SK-N-MC (cell line): ENCODE data around the gene ACO2.
"Not testable (repeated sequence)": the region's sequence is repeated elsewhere in the genome, so short reads cannot be mapped to it uniquely, and the experiment has no call there.

ENCODE experiments used
- DNase-seq: peaks from one replicate; pipeline ENCODE4 v3.0.0-alpha.2; 2011; ENCODE audit warnings: low read depth, low spot score
- H3K27ac ChIP-seq: fragments of 200-600 bp; sonication (generic); 2 replicates; pipeline ENCODE4 v1.5.1; 2016; ENCODE audit warnings: mixed run types
- H3K36me3 ChIP-seq: fragments of 200-600 bp; sonication (generic); 2 replicates; pipeline ENCODE4 v1.6.1; 2017; ENCODE audit warnings: antibody characterized with exemption, low read length, mixed read lengths; ENCODE audit not compliant: insufficient read depth
- H3K4me3 ChIP-seq: fragments of 200-600 bp; sonication (generic); 2 replicates; pipeline ENCODE4 v1.5.1; 2016
- H3K9ac ChIP-seq: fragments of 200-600 bp; sonication (generic); 2 replicates; pipeline ENCODE4 v1.8.0; 2017; ENCODE audit warnings: mixed run types, mixed read lengths; ENCODE audit not compliant: insufficient read length
- H3K9me3 ChIP-seq: fragments of 200-600 bp; sonication (generic); 2 replicates; pipeline ENCODE4 v1.6.1; 2017; ENCODE audit warnings: low read depth, mild to moderate bottlenecking, antibody characterized with exemption, low read length, moderate library complexity, mixed read lengths
- EZH2 ChIP-seq: fragments of 200-600 bp; sonication (generic); IDR thresholded peaks from one replicate; pipeline ENCODE4 v1.6.1; 2017; ENCODE audit warnings: antibody characterized with exemption
- FOXP2 ChIP-seq: optimal IDR thresholded peaks from 2 replicates; pipeline ENCODE3; 2011; ENCODE audit warnings: mild to moderate bottlenecking, moderate library complexity; ENCODE audit not compliant: insufficient read depth; ENCODE audit errors: extremely low read length, control extremely low read depth
- POLR2AphosphoS5 ChIP-seq: IDR thresholded peaks from 2 replicates; pipeline ENCODE4 v1.6.1; 2012; ENCODE audit warnings: mild to moderate bottlenecking, low read depth, low read length, borderline replicate concordance

ACO2 gene

DNA sequence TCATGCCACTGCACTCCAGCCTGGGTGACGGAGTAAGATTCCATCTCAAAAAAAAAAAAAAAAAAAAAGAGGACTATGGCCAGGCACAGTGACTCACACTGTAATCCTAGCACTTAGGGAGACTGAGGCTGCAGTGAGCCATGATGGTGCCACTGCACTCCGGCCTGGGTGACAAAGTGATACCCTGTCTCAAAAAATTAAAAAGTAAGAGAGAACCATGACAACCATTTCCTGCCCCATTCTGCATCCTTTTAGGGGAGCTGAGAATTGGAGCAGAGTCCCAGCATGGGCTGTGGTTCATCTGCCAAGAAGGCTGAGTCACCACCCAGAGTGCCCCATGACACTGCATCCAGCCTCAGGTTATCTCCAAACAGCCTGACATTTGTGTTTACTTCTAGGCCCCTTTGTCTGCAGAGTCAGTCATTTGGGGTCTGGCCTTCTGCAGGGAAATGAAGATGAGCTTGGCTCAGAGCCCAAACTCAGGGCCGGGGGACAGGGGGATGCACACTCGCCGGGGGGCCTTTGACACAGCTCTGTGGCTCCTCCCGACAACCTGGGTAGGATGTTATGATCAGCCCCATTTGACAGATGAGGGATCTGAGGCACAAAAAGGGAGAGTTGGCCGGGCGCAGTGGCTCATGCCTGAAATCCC, 96.6 kb downstream of the ACO2 start:
- Histone ChIP-seq H3K36me3 (no peaks in the 10 kb centered on the region), H3K4me3 (no peak overlapping the region), H3K27ac (no peak overlapping the region), H3K9ac (no peak overlapping the region), H3K9me3 (no peaks in the 10 kb centered on the region)
- TF ChIP-seq EZH2 (no peak), FOXP2 (no peak), POLR2AphosphoS5 (no peak)
- DNase-seq = no peak

DNA sequence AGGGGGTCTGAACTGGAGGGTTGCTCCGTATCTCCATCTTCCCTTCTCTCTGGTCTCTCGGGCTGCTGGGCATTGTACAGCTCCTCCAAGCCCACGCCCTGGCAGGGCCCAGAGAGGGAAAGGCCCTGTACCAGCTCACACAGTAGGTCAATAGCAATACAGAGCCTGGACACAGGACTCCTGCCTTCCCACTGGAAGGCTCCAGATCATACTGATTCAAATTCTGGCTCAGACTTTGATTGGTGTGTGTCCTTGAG, 98.5 kb downstream of the ACO2 start:
- Histone ChIP-seq H3K36me3 (no peaks in the 10 kb centered on the region), H3K9ac (no peak overlapping the region), H3K27ac (no peak overlapping the region), H3K4me3 (no peak overlapping the region), H3K9me3 (no peaks in the 10 kb centered on the region)
- TF ChIP-seq EZH2 (no peak), FOXP2 (no peak), POLR2AphosphoS5 (no peak)
- DNase-seq = no peak

DNA sequence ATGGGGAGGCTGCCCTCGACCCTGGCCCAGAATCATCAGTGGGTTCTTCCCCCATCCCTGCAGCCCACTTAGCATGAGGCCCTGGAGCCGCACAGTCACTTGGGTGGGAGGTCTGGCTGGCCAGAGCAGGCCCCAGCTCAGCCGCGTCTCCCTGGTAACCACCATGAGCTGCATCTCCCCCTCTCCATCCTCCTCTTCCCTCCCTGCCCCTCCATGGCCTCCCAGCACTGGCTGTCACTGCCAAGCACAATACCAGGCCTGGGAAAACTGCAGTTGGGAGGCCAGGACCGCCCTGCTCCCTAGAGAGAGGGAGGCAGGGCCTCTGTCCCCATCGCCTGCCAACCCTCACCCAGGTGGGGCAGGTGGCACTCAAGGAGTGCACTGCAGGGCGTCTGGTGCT, 99.9 kb downstream of the ACO2 start:
- no peak overlapping the region for H3K4me3 ChIP-seq
- no peak overlapping the region for H3K9ac ChIP-seq
- no peak overlapping the region for H3K27ac ChIP-seq
- TF ChIP-seq EZH2 (no peak), POLR2AphosphoS5 (no peak), FOXP2 (no peak)
- H3K9me3 ChIP-seq = no peaks in the 10 kb centered on the region
- DNase-seq = no peak
- no peaks in the 10 kb centered on the region for H3K36me3 ChIP-seq

DNA sequence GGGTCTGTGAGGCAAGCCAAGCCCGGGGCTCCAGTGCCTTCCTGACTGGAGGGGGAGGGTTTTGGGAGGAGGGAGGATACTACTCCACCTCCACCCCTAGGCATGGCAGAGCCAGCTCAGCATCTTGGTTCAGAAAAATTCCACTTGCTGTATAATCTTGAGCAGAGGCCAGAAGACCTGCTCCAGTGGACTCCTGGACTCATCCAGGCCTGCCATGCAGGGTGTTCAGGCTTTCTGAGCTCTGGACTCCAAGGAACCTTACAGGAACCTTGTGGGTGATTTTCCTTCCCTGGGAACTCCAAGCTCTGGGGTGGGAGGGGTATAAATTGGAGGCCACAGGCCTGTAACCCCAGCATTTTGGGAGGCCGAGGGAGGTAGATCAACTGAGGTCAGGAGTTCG, 101.3 kb downstream of the ACO2 start:
- no peak overlapping the region for H3K4me3 ChIP-seq
- H3K9ac ChIP-seq = no peak overlapping the region
- DNase-seq = no peak
- no peak overlapping the region for H3K27ac ChIP-seq
- TF ChIP-seq POLR2AphosphoS5 (no peak), EZH2 (no peak), FOXP2 (no peak)
- H3K36me3 ChIP-seq = no peaks in the 10 kb centered on the region
- no peaks in the 10 kb centered on the region for H3K9me3 ChIP-seq

DNA sequence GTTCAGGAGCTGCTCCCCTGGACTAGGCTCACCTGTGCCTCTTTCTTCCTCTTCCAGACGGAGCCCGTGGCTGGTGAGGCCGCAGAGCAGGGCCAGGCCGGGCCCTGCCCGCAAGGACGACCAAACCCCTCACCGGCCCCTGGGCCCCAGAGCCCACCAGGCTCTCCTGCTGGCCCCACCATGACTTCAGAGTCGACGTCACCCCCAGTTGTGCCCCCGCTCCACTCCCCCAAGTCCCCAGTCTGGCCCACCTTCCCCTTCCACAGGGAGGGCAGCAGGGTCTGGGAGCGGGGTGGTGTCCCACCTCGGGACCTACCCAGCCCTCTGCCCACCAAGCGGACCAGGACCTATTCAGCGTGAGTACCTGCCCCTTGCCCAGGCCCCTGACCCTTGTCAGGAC, 102.9 kb downstream of the ACO2 start:
- no peaks in the 10 kb centered on the region for H3K36me3 ChIP-seq
- no peak overlapping the region for H3K9ac ChIP-seq
- H3K27ac ChIP-seq = no peak overlapping the region
- no peak for DNase-seq
- no peaks in the 10 kb centered on the region for H3K9me3 ChIP-seq
- no peak overlapping the region for H3K4me3 ChIP-seq
- TF ChIP-seq EZH2 (no peak), POLR2AphosphoS5 (no peak), FOXP2 (no peak)

DNA sequence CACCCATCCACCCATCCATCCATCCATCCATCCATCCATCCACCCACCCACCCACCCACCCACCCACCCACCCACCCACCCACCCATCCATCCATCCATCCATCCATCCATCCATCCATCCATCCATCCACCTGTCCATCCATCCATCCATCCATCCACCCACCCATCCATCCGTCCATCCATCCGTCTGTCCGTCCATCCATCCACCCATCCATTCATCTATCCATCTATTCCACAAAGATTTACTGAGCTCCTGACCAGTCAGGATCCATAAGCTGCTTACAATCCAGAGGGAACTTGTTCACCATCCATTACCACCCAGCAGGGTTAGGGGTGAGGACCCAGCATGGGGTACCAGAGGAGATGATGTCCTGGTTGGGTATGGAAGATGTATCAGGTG, 103.4 kb downstream of the ACO2 start:
- DNase-seq, H3K4me3 ChIP-seq, H3K27ac ChIP-seq, H3K36me3 ChIP-seq, H3K9ac ChIP-seq, H3K9me3 ChIP-seq: not testable (repeated sequence)

DNA sequence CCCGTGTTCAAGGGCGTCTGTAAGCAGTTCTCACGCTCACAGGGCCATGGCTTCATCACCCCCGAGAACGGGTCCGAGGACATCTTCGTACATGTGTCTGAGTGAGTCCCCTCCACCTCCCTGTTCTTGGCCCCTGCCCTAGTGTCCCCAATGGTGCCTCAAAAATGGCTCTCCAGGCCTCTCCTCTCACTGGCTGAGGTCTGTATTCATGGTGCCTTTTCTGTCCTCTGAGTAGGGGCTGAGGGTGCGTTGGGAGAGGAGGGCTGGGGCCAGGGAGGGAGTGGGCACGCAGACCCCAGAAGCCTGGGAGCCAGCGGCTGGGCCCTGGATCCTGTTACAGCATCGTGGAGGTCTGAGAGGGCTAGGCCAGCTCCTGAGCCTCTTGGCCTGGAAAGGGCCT, 104.8 kb downstream of the ACO2 start:
- no peak overlapping the region for H3K4me3 ChIP-seq
- TF ChIP-seq FOXP2 = no peak
- H3K9ac ChIP-seq = no peak overlapping the region
- no peaks in the 10 kb centered on the region for H3K36me3 ChIP-seq
- H3K9me3 ChIP-seq = no peaks in the 10 kb centered on the region
- H3K27ac ChIP-seq = no peak overlapping the region
- no peak for DNase-seq

DNA sequence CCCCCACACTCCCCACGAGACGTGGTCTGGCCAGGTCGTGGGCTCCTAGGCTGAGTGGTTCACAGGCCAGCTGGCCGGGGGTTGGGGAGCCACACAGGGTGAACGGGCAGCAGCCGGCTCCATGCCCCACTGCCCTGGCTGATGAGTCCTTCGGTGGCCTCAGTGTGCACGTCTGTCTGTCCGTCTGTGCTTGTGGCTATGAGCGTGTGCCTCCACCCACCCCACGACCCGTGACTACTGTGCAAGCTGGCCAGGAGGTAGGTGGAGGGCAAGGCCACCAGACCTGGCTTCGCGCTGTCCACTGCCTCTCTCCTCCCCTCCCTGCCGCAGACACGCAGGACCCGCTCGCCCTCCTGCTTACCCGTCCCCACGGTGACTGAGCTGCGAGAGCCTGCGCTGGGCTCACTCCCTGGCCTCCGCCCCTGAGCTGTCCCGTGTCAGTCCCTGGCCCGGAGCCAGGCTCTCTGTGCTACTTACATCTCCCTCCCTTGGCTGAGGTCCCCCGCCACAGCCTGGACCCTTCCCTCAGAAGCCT, 106.0 kb downstream of the ACO2 start:
- Histone ChIP-seq H3K4me3 (no peak overlapping the region), H3K9ac (no peak overlapping the region), H3K27ac (no peak overlapping the region), H3K9me3 (no peaks in the 10 kb centered on the region), H3K36me3 (no peaks in the 10 kb centered on the region)
- no peak for TF ChIP-seq EZH2
- no peak for TF ChIP-seq POLR2AphosphoS5
- TF ChIP-seq FOXP2 = no peak
- no peak for DNase-seq

DNA sequence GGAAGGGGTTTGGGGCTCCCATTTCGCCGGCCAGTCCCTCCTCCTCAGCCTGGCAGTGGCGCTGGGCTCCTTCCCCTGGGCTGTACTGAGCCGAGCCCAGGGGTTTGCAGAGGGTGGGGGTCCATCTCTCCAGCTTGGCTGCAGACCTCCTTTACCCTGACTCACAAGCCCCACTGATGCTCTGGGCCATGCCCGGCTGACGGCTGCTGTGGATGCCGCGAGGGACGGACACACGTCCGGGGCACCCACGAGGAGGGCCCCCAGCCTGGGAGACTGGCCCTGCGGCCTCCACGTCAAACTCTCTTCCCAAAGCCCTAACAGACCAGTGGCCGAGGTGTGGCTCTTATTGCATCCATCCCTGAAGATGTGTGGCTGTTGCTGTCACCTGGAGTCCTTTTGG, 106.6 kb downstream of the ACO2 start:
- Histone ChIP-seq H3K27ac (no peak overlapping the region), H3K36me3 (no peaks in the 10 kb centered on the region), H3K4me3 (no peak overlapping the region), H3K9me3 (no peaks in the 10 kb centered on the region), H3K9ac (no peak overlapping the region)
- TF ChIP-seq FOXP2 = no peak
- TF ChIP-seq POLR2AphosphoS5 = no peak
- no peak for TF ChIP-seq EZH2
- DNase-seq = no peak

DNA sequence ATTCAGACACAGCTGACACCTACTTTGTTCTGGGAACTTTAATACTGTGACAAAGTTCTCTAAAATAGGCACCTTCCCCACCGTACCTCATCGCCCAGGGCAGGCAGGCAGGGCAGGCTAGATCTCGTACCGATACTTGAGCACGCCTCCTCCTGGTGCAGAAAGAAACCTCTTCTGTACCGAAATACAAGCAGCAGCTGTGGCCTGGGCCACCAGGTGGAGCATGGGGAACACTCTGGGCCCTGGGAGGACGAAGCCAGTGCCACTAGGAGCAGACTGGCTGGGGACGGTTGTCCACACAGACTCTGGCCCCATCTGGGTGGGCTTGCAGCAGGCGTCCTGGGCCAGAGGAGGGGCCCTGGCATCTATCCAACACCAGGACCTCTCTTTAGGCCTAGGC, 108.0 kb downstream of the ACO2 start:
- Histone ChIP-seq H3K27ac (no peak overlapping the region), H3K9ac (no peak overlapping the region), H3K9me3 (no peaks in the 10 kb centered on the region), H3K36me3 (no peaks in the 10 kb centered on the region), H3K4me3 (no peak overlapping the region)
- TF ChIP-seq FOXP2 (no peak), EZH2 (no peak), POLR2AphosphoS5 (no peak)
- no peak for DNase-seq
